WI38 (cell line): ENCODE data around the gene ACADM.
"Not testable (repeated sequence)": the region's sequence is repeated elsewhere in the genome, so short reads cannot be mapped to it uniquely, and the experiment has no call there.

ENCODE experiments used
- H3K4me3 ChIP-seq: 2 replicates; pipeline ENCODE4 v1.5.1; 2011; ENCODE audit warnings: low read depth, mild to moderate bottlenecking, control low read depth, low read length
- CTCF ChIP-seq: IDR thresholded peaks from 2 replicates; pipeline ENCODE4 v1.5.1; 2012; ENCODE audit warnings: low read depth, mild to moderate bottlenecking, control low read depth, low read length

The ACADM gene

GRCh38 chr1:75796376-75797272 lies 72.1 kb downstream of the ACADM start, which contains the start of gene MSH4:
TSS of gene MSH4 (plus strand) at chr1:75796882. CDS start at chr1:75796986, 104 bp downstream.
- TF ChIP-seq CTCF, result no peak
- no peak within 1 kb of the TSS for H3K4me3 ChIP-seq

- no peak overlapping the region for H3K4me3 ChIP-seq
- no peak for TF ChIP-seq CTCF
Measured at GRCh38 chr1:75797273-75797588, 72.7 kb downstream of the ACADM start.

- no peak for TF ChIP-seq CTCF
- no peak overlapping the region for H3K4me3 ChIP-seq
Measured at GRCh38 chr1:75797606-75798216, 73.2 kb downstream of the ACADM start.

- not testable (repeated sequence) for H3K4me3 ChIP-seq
Measured at GRCh38 chr1:75801480-75801879, 77.0 kb downstream of the ACADM start.

GRCh38 chr1:75808921-75809320 lies 84.4 kb downstream of the ACADM start:
- no peak for TF ChIP-seq CTCF
- no peak overlapping the region for H3K4me3 ChIP-seq

- H3K4me3 ChIP-seq, result not testable (repeated sequence)
Measured at GRCh38 chr1:75810113-75810512, 85.6 kb downstream of the ACADM start.

GRCh38 chr1:75811211-75811981 lies 86.9 kb downstream of the ACADM start:
- H3K4me3 ChIP-seq, result no peak overlapping the region
- TF ChIP-seq CTCF, result no peak

GRCh38 chr1:75812065-75812464 lies 87.6 kb downstream of the ACADM start:
- no peak overlapping the region for H3K4me3 ChIP-seq
- TF ChIP-seq CTCF, result no peak
